Measurements from ENCODE around the gene CRIM1. TPM values are rescaled to one million over a fixed set of nuclear protein-coding genes. Genes with fewer than 3 reads are reported as not detected.

CRIM1 gene
- total RNA-seq, 1 experiment from 2014 or later: 292 TPM

GRCh38 chr2:36329251-36329650, 26.3 kb upstream of the CRIM1 start:
- Histone ChIP-seq H3K27me3 (replicated peaks; ENCODE audit: control insufficient read depth, insufficient read depth, low read length) (no peaks in the 10 kb centered on the region), H3K4me1 (peaks cover 27% of the 10 kb centered on the region), H3K36me3 (ENCODE audit: control insufficient read depth, insufficient read depth, low read length) (no peaks in the 10 kb centered on the region), H3K9me3 (peaks cover 4% of the 10 kb centered on the region; the same call in 1 of the 2 replicates), H3K4me3 (ENCODE audit: low read depth, low read length) (no peak overlapping the region)
- TF ChIP-seq CTCF (IDR thresholded peaks at IDR 0.05; ENCODE audit: insufficient read depth in 1 of 2, low read depth in 1 of 2, low read length in 1 of 2, severe bottlenecking in 1 of 2, unreplicated experiment in 1 of 2): no peak
- Mint-ChIP-seq H3K27me3 (ENCODE audit: insufficient read depth, unreplicated experiment) (no peaks in the 10 kb centered on the region), H3K4me1 (ENCODE audit: low read depth, unreplicated experiment) (peaks cover 30% of the 10 kb centered on the region), H3K36me3 (ENCODE audit: insufficient read depth, unreplicated experiment) (no peaks in the 10 kb centered on the region), H3K27ac (ENCODE audit: unreplicated experiment) (peak overlapping the region; percentile 58), H3K9me3 (ENCODE audit: unreplicated experiment) (no peaks in the 10 kb centered on the region), H3K4me3 (ENCODE audit: unreplicated experiment) (no peak overlapping the region)
- intact Hi-C loops (cut with micrococcal nuclease; ENCODE audit: unreplicated experiment): loop anchor here (1.0 kb wide), 1 partner anchor 9 kb away; no protein-coding TSS in a partner anchor
- ChIA-PET POLR2A (no interaction called here), CTCF (no interaction called here)
- no TSS peak for BruUV-seq (replicated peaks)
- DNase-seq: no peak

GRCh38 chr2:36329746-36330472, 25.7 kb upstream of the CRIM1 start:
- TF ChIP-seq CTCF (IDR thresholded peaks at IDR 0.05; ENCODE audit: insufficient read depth in 1 of 2, low read depth in 1 of 2, low read length in 1 of 2, severe bottlenecking in 1 of 2, unreplicated experiment in 1 of 2): no peak
- peaks cover 27% of the 10 kb centered on the region for H3K4me1 ChIP-seq
- H3K9me3 Mint-ChIP-seq (ENCODE audit: unreplicated experiment): no peaks in the 10 kb centered on the region
- POLR2A ChIA-PET: no interaction called here
- no peak overlapping the region for H3K4me3 Mint-ChIP-seq (ENCODE audit: unreplicated experiment)
- no TSS peak for BruUV-seq (replicated peaks)
- peak overlapping the region; percentile 66 for H3K27ac Mint-ChIP-seq (ENCODE audit: unreplicated experiment)
- peak in 1 of 2 experiments; percentile 57 for DNase-seq
- peaks cover 30% of the 10 kb centered on the region for H3K4me1 Mint-ChIP-seq (ENCODE audit: low read depth, unreplicated experiment)
- no peaks in the 10 kb centered on the region for H3K27me3 ChIP-seq (replicated peaks; ENCODE audit: control insufficient read depth, insufficient read depth, low read length)
- no peaks in the 10 kb centered on the region for H3K36me3 Mint-ChIP-seq (ENCODE audit: insufficient read depth, unreplicated experiment)
- CTCF ChIA-PET: no interaction called here
- no peaks in the 10 kb centered on the region for H3K36me3 ChIP-seq (ENCODE audit: control insufficient read depth, insufficient read depth, low read length)
- H3K4me3 ChIP-seq (ENCODE audit: low read depth, low read length): no peak overlapping the region
- no peaks in the 10 kb centered on the region for H3K27me3 Mint-ChIP-seq (ENCODE audit: insufficient read depth, unreplicated experiment)
- intact Hi-C loops (cut with micrococcal nuclease; ENCODE audit: unreplicated experiment): loop anchor here (1.0 kb wide), 1 partner anchor 8 kb away; no protein-coding TSS in a partner anchor
- no peaks in the 10 kb centered on the region; the same call in 1 of the 2 replicates for H3K9me3 ChIP-seq

GRCh38 chr2:36330473-36331395, 24.8 kb upstream of the CRIM1 start:
- no peak for TF ChIP-seq CTCF (IDR thresholded peaks at IDR 0.05; ENCODE audit: insufficient read depth in 1 of 2, low read depth in 1 of 2, low read length in 1 of 2, severe bottlenecking in 1 of 2, unreplicated experiment in 1 of 2)
- Mint-ChIP-seq H3K4me3 (ENCODE audit: unreplicated experiment) (no peak overlapping the region), H3K4me1 (ENCODE audit: low read depth, unreplicated experiment) (peaks cover 36% of the 10 kb centered on the region), H3K27me3 (ENCODE audit: insufficient read depth, unreplicated experiment) (no peaks in the 10 kb centered on the region), H3K36me3 (ENCODE audit: insufficient read depth, unreplicated experiment) (no peaks in the 10 kb centered on the region), H3K27ac (ENCODE audit: unreplicated experiment) (peak overlapping the region; percentile 66), H3K9me3 (ENCODE audit: unreplicated experiment) (no peaks in the 10 kb centered on the region)
- Histone ChIP-seq H3K4me1 (peaks cover 27% of the 10 kb centered on the region), H3K36me3 (ENCODE audit: control insufficient read depth, insufficient read depth, low read length) (no peaks in the 10 kb centered on the region), H3K4me3 (ENCODE audit: low read depth, low read length) (no peak overlapping the region), H3K27me3 (replicated peaks; ENCODE audit: control insufficient read depth, insufficient read depth, low read length) (no peaks in the 10 kb centered on the region), H3K9me3 (no peaks in the 10 kb centered on the region)
- ChIA-PET CTCF (no interaction called here), POLR2A (no interaction called here)
- peak in 1 of 2 experiments; percentile 9 for DNase-seq
- intact Hi-C loops (cut with micrococcal nuclease; ENCODE audit: unreplicated experiment): no loop called here
- BruUV-seq (replicated peaks): no TSS peak

Data from Caco-2 (cell line).